Neural cell (in vitro differentiated cells): Measurements from ENCODE around the gene NAA20. TPM values are rescaled to one million over a fixed set of nuclear protein-coding genes. Genes with fewer than 3 reads are reported as not detected.

Experiments
- H2AFZ ChIP-seq: fragments of 200-600, 300-800 bp; sonication (generic), shearing (Covaris generic); 2 replicates; pipeline ENCODE4 v1.6.0; 2014; ENCODE audit warnings: low read depth, mild to moderate bottlenecking, antibody characterized with exemption, low read length, moderate library complexity
- H3F3A ChIP-seq: fragments of 200-600 bp; shearing (Covaris generic); 2 replicates; pipeline ENCODE4 v1.6.1; 2016; ENCODE audit warnings: mild to moderate bottlenecking, moderate library complexity, mixed read lengths, antibody characterized with exemption, low read length; ENCODE audit not compliant: insufficient read depth, poor library complexity, severe bottlenecking
- H3K27ac ChIP-seq: fragments of 200-600, 300-800 bp; sonication (generic), shearing (Covaris generic); 2 replicates; pipeline ENCODE4 v1.5.1; 2014; ENCODE audit warnings: mild to moderate bottlenecking, low read length, moderate library complexity
- H3K27me3 ChIP-seq: fragments of 300-800, 200-600 bp; sonication (generic), shearing (Covaris generic); 2 replicates; pipeline ENCODE4 v1.6.0; 2014; ENCODE audit warnings: mild to moderate bottlenecking, low read depth, low read length, moderate library complexity; ENCODE audit not compliant: insufficient read depth
- H3K36me3 ChIP-seq: fragments of 300-800, 200-600 bp; sonication (generic), shearing (Covaris generic); 2 replicates; pipeline ENCODE4 v1.5.1; 2014; ENCODE audit warnings: mild to moderate bottlenecking, antibody characterized with exemption, low read length, moderate library complexity; ENCODE audit not compliant: insufficient read depth
- H3K4me2 ChIP-seq: fragments of 300-800, 200-600 bp; sonication (generic), shearing (Covaris generic); 2 replicates; pipeline ENCODE4 v1.6.0; 2014; ENCODE audit warnings: mild to moderate bottlenecking, low read length
- H3K4me3 ChIP-seq: fragments of 300-800, 200-600 bp; sonication (generic), shearing (Covaris generic); 2 replicates; pipeline ENCODE4 v1.5.1; 2014; ENCODE audit warnings: mild to moderate bottlenecking, low read length, moderate library complexity
- H3K79me2 ChIP-seq: fragments of 200-600 bp; shearing (Covaris generic); replicated peaks from 2 replicates; pipeline ENCODE4 v1.6.0; 2014; ENCODE audit warnings: mild to moderate bottlenecking, low read length, moderate library complexity; ENCODE audit not compliant: insufficient read depth
- H3K9ac ChIP-seq: fragments of 300-800, 200-600 bp; sonication (generic), shearing (Covaris generic); 2 replicates; pipeline ENCODE4 v1.6.1; 2016; ENCODE audit warnings: mild to moderate bottlenecking, low read length, mixed read lengths
- H3K9me2 ChIP-seq: fragments of 200-600 bp; shearing (Covaris generic); 2 replicates; pipeline ENCODE4 v1.6.1; 2016; ENCODE audit warnings: mild to moderate bottlenecking, low read length, mixed read lengths; ENCODE audit not compliant: insufficient read depth
- H3K9me3 ChIP-seq: fragments of 200-600, 300-800 bp; sonication (generic), shearing (Covaris generic); 2 replicates; pipeline ENCODE4 v1.6.1; 2016; ENCODE audit warnings: mild to moderate bottlenecking, mixed run types, low read length, moderate library complexity, mixed read lengths
- H4K20me1 ChIP-seq: fragments of 200-600 bp; shearing (Covaris generic); 2 replicates; pipeline ENCODE4 v1.6.1; 2016; ENCODE audit warnings: mild to moderate bottlenecking, mixed run types; ENCODE audit not compliant: insufficient read depth
- CTCF ChIP-seq: fragments of 450-650 bp; IDR thresholded peaks from 2 replicates; pipeline ENCODE4 v1.5.1; 2014; ENCODE audit warnings: antibody characterized with exemption, mild to moderate bottlenecking, moderate library complexity; ENCODE audit not compliant: poor library complexity, severe bottlenecking
- EP300 ChIP-seq: fragments of 450-650 bp; conservative IDR thresholded peaks from 2 replicates; pipeline ENCODE4 v1.6.1; 2014; ENCODE audit warnings: antibody characterized with exemption, mild to moderate bottlenecking, moderate library complexity; ENCODE audit not compliant: poor library complexity, severe bottlenecking
- EZH2 ChIP-seq: fragments of 200-600, 300-800 bp; shearing (Covaris generic), sonication (generic); IDR thresholded peaks from 2 replicates; pipeline ENCODE4 v1.6.1; 2014; ENCODE audit warnings: antibody characterized with exemption, low read length, borderline replicate concordance, mild to moderate bottlenecking; ENCODE audit not compliant: insufficient read depth, poor library complexity, severe bottlenecking
- MXI1 ChIP-seq: fragments of 450-650 bp; conservative IDR thresholded peaks from 2 replicates; pipeline ENCODE4 v1.6.1; 2014; ENCODE audit warnings: antibody characterized with exemption, mild to moderate bottlenecking; ENCODE audit not compliant: poor library complexity, severe bottlenecking
- POLR2AphosphoS5 ChIP-seq: IDR thresholded peaks from 2 replicates; pipeline ENCODE4 v1.6.1; 2012
- RAD21 ChIP-seq: fragments of 450-650 bp; conservative IDR thresholded peaks from 2 replicates; pipeline ENCODE4 v1.6.1; 2014; ENCODE audit warnings: antibody characterized with exemption, mild to moderate bottlenecking, moderate library complexity
- REST ChIP-seq: IDR thresholded peaks from 2 replicates; pipeline ENCODE4 v1.6.1; 2012; ENCODE audit warnings: borderline replicate concordance
- SMC3 ChIP-seq: fragments of 450-650 bp; conservative IDR thresholded peaks from 2 replicates; pipeline ENCODE4 v1.6.1; 2014; ENCODE audit warnings: antibody characterized with exemption, mild to moderate bottlenecking, moderate library complexity; ENCODE audit not compliant: poor library complexity
- TAF1 ChIP-seq: IDR thresholded peaks from 2 replicates; pipeline ENCODE4 v1.6.1; 2012; ENCODE audit warnings: low read depth
- polyA plus RNA-seq: library from polyadenylated mRNA; depleted of rRNA; stranded (reverse); fragments of >200 nt; gene quantifications from 2 replicates; pipeline ENCODE4 v1.2.3, GENCODE V29; 2014

Gene NAA20
- polyA plus RNA-seq, 1 donor from 2014 or later, result 48.9 TPM

GRCh38 chr20:20060234-20060998 is 43.3 kb downstream of the NAA20 start:
- H2AFZ ChIP-seq, result no peak overlapping the region
- H3K27ac ChIP-seq, result no peak overlapping the region
- H3K9me2 ChIP-seq, result no peaks in the 10 kb centered on the region
- H3F3A ChIP-seq, result no peaks in the 10 kb centered on the region
- no peak overlapping the region for H3K4me2 ChIP-seq
- no peaks in the 10 kb centered on the region for H3K9me3 ChIP-seq
- no peaks in the 10 kb centered on the region for H4K20me1 ChIP-seq
- no peak overlapping the region for H3K4me3 ChIP-seq
- no peak overlapping the region for H3K9ac ChIP-seq
- no peaks in the 10 kb centered on the region for H3K79me2 ChIP-seq
- H3K36me3 ChIP-seq, result no peaks in the 10 kb centered on the region
- no peaks in the 10 kb centered on the region for H3K27me3 ChIP-seq
- TF ChIP-seq POLR2AphosphoS5, result no peak
- TF ChIP-seq SMC3, result no peak
- no peak for TF ChIP-seq EZH2
- TF ChIP-seq REST, result no peak
- no peak for TF ChIP-seq TAF1
- TF ChIP-seq EP300, result no peak
- TF ChIP-seq CTCF, result no peak
- no peak for TF ChIP-seq MXI1

GRCh38 chr20:20063941-20064702 is 47.0 kb downstream of the NAA20 start:
- no peak overlapping the region for H2AFZ ChIP-seq
- H3K36me3 ChIP-seq, result no peaks in the 10 kb centered on the region
- no peak overlapping the region for H3K4me3 ChIP-seq

More at GRCh38 chr20:20063941-20064702, 47.0 kb downstream of the NAA20 start:
- H3F3A ChIP-seq, result no peaks in the 10 kb centered on the region
- no peak overlapping the region for H3K9ac ChIP-seq
- no peaks in the 10 kb centered on the region for H3K79me2 ChIP-seq
- TF ChIP-seq CTCF (no peak), POLR2AphosphoS5 (no peak), SMC3 (no peak), TAF1 (no peak), MXI1 (no peak), EZH2 (no peak), REST (no peak), EP300 (no peak), RAD21 (no peak)
- H3K9me3 ChIP-seq, result no peaks in the 10 kb centered on the region
- H3K27ac ChIP-seq, result no peak overlapping the region
- no peaks in the 10 kb centered on the region for H4K20me1 ChIP-seq
- H3K27me3 ChIP-seq, result no peaks in the 10 kb centered on the region
- no peak overlapping the region for H3K4me2 ChIP-seq
- H3K9me2 ChIP-seq, result no peaks in the 10 kb centered on the region
